NCI-H1092 (cell line): ENCODE data around the gene LFNG.

Experiments used
- DNase-seq: peaks from one replicate; lab custom pipeline; 2025; lab: John Stamatoyannopoulos, UW

LFNG gene

DNA sequence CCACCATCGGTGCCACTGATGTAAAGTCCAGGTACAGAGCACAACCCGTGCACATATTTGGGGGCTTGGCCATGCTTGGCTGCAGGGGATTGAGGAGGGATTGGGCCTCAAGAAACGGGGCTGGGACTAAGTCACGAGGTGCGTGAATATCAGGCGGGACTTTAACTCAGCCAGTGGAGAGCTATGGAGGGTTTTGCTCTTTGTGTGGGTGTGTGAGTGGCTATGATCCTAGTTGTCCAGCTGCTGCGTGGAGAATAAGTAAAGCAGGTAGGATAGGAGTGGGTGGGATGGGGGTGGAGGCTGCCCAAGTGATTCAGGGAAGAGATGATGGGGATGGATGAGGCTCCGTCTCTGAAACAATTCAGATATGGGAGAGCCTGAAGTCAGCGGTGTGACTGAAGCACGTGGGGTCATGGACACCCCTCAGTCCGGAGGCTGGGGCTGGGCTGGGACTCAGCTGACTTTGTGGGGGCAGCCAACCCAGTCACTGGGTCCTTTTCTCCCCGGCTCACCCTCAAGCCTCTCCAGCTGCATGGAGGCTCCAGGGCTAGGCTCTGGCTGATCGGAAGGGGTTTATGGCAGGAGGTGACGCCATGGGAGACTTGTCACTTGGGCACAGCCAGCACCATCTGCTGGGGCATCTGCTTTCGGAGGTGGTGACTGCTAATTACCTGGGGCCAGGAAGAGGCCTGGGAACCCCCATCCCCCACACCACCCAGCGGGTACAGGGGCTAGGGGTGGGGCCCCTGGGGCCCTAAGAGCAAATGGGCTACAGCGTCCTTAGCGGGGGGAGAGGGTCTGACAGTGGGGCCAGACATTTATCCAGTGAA lies 1.7 kb upstream of the LFNG start:
- DNase-seq, result no peak

GRCh38 chr7:2518737-2519118 lies 846 bp upstream of the LFNG start:
- no peak for DNase-seq

DNA sequence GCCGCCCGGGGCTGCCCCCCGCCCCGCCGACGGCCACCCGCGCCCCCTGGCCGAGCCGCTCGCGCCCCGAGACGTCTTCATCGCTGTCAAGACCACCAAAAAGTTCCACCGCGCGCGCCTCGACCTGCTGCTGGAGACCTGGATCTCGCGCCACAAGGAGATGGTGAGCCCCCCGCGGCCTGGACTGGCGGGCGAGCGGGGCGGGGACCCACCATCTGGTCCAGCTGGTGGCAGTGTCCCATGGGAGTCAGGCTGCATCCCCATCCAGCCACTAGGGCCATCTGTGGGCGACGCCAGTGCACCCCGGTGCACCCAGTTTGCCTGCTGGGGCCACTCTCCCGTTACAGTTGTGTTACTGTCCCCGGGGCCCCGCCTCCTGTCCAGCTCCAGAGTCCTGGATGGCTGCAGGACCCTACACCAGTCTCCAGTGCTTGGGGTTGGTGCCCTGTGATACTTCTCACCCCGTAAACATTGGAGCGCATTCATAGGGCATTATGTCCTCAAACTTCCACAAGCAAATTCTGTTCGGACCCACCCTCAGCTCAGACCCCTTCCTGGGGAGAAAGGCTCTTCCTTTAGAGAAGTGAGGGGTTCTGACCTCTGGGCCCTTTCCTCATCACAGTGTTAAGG lies 672 bp downstream of the LFNG start:
- DNase-seq, result no peak

- no peak for DNase-seq
These were observed 1.3 kb downstream of the LFNG start for GRCh38 chr7:2520761-2521290.

- DNase-seq, result no peak
These were observed 1.8 kb downstream of the LFNG start for GRCh38 chr7:2521341-2521745.

GRCh38 chr7:2521952-2522591 lies 2.5 kb downstream of the LFNG start:
- DNase-seq, result no peak

DNA sequence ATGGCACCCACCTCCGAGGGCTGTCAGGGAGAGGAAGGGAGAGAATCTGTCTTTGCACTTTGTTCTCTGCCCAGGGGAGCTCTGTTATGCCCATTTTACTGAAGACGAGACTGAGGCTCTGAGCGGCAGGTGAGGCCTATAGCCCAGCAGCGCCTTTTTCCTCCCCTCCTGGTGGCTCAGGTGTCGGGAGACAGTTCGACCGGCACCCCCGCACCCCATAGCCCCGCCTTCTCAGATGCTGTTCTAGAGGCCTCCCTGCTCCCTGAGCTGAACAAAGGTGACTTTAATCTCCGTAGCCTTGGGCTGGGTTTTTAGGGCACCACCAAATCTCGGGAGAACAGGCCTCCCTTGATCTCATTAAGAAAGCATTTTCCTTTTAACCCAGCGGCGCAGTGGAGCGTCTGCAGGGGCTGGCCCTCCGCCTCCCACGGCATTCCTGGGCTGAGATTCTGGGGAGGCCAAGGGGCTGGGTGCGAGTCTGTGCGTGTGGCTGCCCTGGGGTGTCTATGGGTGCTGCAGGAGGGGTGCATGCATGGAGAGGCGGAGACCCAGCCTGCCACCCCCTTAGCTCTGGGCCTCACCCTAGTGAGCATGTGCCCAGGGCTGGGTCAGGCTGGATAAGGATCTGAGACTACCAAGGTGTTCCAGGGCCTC lies 3.3 kb downstream of the LFNG start:
- DNase-seq, result no peak

DNA sequence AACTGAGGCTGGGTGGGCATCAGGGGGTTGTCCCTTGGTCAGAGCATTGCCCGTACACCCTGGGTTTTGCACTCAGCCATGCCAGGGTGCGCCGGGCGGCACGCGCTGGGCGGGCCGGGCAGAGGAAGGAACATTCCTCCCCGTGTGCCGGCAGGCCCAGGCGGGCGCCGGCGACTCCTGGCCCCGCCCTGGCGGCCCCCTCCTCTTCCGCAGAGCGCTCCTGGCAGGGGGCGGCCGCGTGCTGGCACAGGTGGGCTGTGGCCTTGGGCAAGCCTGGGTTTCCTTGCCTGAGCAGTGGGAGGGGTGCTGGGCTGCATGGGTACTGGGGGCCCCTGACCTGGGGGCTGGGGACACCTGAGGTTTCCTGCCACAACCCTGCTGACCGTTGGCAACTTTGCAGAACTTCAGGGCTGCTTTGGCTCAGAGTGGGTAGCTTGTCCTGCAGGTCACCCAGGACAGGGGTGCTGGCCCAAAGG lies 3.9 kb downstream of the LFNG start:
- DNase-seq, result peak; percentile 63

- DNase-seq, result peak; percentile 88
These were observed 4.6 kb downstream of the LFNG start for GRCh38 chr7:2523941-2524807.

- DNase-seq, result no peak
These were observed 5.5 kb downstream of the LFNG start for GRCh38 chr7:2524808-2525657.

GRCh38 chr7:2525658-2526630 lies 6.4 kb downstream of the LFNG start:
- DNase-seq, result peak; percentile 29

DNA sequence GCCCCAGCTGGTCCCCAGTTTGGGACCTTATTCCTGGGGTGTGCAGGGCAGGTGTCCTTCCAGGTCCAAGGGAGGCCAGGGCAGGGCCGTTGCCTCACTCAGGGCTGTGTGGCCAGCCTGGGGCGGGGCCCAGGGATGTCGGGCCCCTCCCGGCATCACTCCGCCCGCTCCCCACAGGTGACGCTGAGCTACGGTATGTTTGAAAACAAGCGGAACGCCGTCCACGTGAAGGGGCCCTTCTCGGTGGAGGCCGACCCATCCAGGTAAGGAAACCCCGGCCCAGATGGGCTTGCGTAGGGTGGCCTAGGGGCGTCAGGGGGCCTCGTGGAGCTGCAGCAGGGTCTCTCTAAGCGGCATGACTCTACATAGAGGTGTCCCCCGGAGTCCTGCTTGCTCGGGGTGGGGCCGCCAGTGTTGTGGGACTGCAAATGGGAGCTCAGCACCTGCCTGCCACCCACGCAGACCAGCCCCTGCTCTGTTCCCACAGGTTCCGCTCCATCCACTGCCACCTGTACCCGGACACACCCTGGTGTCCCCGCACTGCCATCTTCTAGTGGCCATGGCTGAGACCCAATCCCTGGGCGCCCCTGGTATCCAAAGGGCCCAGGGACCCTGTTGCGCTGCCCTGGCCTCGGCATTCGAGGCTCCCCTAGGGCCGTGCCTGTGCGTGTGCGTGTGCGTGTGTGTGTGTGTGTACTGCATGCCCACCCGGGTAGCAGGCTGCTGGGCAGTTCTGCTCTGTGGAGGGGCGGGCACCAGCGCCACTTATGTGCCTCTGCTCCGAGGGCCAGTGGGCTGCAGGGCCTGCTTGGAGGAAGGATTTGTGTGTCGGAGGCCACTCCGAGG lies 7.3 kb downstream of the LFNG start:
- DNase-seq, result no peak

DNA sequence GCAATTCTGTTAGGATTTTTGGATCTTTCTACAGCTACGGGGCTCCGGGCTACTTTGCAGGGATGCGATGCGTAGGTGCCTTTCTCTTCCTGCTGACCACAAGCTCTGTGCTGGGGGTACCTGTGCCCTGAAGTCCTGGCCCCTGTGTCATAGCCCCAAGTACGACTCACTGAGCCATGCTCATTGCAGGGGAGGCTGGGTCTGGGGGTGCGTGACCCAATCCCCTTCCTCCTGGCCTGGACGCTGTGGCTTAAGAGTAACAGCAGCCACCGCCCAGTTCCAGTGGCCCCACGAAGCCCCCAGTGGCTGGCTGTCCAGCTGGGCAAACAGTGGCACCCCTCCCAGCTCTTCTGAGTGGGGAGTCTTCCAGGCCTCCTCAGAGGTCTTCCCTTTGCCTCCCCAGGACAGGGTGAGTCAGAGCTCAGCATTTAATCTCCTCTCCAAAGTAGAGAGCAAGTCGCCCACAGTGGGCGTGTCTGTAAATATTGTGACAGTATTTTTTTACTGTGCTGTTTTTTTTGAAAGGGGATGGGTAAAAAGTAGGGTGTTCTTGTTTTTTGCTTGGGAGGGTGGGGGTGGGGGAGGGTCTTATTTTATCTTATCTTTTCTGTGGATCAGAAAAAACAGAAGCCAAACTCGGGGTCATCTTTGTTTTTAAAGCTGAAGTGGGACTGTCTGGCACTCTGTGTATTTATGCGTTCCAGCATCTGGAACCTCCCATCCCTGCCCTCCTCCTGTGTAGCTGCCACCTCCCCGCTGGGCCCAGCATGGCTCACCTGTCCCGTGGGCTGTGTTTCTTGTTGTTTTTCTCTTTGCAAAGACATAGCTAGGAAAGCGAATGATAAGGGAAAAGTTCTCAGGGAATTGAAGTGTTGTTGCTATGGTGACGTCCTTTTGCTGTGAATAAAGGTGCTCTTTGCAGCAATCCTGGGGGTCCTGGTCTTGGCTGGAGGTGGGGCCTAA lies 8.2 kb downstream of the LFNG start:
- no peak for DNase-seq

DNA sequence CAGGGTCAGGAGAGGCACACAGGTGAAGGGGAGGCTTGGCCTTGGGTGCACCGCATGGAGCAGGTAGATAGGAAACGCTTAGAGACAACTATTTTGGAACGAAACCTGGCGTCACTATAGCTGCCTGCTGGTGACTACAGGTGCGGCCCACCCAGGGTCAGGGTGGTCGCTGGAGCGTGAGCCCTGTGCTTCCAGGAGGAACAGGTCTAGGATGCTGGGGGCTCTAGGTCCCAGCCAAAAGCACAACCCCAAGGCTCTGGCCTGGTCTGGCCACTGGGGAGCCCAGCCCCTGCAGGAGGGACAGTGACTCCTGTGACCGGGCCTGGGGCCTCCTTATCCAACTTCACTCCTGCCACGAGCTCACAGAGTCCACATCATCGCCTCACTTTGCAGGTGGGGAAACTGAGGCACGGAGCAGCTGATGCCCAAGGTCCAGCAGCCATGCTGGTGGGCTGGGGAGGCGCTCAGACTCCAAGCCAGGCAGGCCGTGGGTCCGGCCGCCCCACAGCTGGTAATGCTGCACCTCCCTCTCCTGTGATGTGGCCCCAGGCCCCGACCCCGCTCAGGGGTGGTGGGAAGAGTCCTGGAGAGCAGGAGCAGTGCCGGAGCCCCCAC lies 9.0 kb downstream of the LFNG start:
- DNase-seq, result no peak

GRCh38 chr7:2529161-2530070 lies 9.8 kb downstream of the LFNG start:
- no peak for DNase-seq
